ENCODE results near the gene ANKZF1. TPM values are rescaled to one million over a fixed set of nuclear protein-coding genes. Genes with fewer than 3 reads are reported as not detected.

ANKZF1 gene
- total and polyA plus RNA-seq, 2 of the 8 experiments (the other 6 are each of a cell fraction or from before 2014, with no cell fraction given), result 32.5 to 50.1 TPM

GRCh38 chr2:219284501-219285372 is 55.1 kb downstream of the ANKZF1 start (continued):
- TF ChIP-seq, protein P1, sequence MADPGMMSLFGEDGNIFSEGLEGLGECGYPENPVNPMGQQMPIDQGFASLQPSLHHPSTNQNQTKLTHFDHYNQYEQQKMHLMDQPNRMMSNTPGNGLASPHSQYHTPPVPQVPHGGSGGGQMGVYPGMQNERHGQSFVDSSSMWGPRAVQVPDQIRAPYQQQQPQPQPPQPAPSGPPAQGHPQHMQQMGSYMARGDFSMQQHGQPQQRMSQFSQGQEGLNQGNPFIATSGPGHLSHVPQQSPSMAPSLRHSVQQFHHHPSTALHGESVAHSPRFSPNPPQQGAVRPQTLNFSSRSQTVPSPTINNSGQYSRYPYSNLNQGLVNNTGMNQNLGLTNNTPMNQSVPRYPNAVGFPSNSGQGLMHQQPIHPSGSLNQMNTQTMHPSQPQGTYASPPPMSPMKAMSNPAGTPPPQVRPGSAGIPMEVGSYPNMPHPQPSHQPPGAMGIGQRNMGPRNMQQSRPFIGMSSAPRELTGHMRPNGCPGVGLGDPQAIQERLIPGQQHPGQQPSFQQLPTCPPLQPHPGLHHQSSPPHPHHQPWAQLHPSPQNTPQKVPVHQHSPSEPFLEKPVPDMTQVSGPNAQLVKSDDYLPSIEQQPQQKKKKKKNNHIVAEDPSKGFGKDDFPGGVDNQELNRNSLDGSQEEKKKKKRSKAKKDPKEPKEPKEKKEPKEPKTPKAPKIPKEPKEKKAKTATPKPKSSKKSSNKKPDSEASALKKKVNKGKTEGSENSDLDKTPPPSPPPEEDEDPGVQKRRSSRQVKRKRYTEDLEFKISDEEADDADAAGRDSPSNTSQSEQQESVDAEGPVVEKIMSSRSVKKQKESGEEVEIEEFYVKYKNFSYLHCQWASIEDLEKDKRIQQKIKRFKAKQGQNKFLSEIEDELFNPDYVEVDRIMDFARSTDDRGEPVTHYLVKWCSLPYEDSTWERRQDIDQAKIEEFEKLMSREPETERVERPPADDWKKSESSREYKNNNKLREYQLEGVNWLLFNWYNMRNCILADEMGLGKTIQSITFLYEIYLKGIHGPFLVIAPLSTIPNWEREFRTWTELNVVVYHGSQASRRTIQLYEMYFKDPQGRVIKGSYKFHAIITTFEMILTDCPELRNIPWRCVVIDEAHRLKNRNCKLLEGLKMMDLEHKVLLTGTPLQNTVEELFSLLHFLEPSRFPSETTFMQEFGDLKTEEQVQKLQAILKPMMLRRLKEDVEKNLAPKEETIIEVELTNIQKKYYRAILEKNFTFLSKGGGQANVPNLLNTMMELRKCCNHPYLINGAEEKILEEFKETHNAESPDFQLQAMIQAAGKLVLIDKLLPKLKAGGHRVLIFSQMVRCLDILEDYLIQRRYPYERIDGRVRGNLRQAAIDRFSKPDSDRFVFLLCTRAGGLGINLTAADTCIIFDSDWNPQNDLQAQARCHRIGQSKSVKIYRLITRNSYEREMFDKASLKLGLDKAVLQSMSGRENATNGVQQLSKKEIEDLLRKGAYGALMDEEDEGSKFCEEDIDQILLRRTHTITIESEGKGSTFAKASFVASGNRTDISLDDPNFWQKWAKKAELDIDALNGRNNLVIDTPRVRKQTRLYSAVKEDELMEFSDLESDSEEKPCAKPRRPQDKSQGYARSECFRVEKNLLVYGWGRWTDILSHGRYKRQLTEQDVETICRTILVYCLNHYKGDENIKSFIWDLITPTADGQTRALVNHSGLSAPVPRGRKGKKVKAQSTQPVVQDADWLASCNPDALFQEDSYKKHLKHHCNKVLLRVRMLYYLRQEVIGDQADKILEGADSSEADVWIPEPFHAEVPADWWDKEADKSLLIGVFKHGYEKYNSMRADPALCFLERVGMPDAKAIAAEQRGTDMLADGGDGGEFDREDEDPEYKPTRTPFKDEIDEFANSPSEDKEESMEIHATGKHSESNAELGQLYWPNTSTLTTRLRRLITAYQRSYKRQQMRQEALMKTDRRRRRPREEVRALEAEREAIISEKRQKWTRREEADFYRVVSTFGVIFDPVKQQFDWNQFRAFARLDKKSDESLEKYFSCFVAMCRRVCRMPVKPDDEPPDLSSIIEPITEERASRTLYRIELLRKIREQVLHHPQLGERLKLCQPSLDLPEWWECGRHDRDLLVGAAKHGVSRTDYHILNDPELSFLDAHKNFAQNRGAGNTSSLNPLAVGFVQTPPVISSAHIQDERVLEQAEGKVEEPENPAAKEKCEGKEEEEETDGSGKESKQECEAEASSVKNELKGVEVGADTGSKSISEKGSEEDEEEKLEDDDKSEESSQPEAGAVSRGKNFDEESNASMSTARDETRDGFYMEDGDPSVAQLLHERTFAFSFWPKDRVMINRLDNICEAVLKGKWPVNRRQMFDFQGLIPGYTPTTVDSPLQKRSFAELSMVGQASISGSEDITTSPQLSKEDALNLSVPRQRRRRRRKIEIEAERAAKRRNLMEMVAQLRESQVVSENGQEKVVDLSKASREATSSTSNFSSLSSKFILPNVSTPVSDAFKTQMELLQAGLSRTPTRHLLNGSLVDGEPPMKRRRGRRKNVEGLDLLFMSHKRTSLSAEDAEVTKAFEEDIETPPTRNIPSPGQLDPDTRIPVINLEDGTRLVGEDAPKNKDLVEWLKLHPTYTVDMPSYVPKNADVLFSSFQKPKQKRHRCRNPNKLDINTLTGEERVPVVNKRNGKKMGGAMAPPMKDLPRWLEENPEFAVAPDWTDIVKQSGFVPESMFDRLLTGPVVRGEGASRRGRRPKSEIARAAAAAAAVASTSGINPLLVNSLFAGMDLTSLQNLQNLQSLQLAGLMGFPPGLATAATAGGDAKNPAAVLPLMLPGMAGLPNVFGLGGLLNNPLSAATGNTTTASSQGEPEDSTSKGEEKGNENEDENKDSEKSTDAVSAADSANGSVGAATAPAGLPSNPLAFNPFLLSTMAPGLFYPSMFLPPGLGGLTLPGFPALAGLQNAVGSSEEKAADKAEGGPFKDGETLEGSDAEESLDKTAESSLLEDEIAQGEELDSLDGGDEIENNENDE (IDR thresholded peaks at IDR 0.05; ENCODE audit: insufficient replicate concordance, low read length), result no peak
- TF ChIP-seq TEAD4 (IDR thresholded peaks at IDR 0.05; ENCODE audit: low read depth, low read length) (no peak), TAF7 (optimal IDR thresholded peaks at IDR 0.05; ENCODE audit: borderline replicate concordance, low read depth, low read length) (no peak), EP300 (IDR thresholded peaks at IDR 0.05; ENCODE audit: borderline replicate concordance in 1 of 2, low read depth in 2 of 2, low read length in 2 of 2) (no peak), SP2 (IDR thresholded peaks at IDR 0.05; ENCODE audit: low read length) (no peak), KDM4A (IDR thresholded peaks at IDR 0.05; ENCODE audit: low read depth, low read length, severe bottlenecking) (no peak), BACH1 (IDR thresholded peaks at IDR 0.05; ENCODE audit: low read length) (no peak), SP1 (IDR thresholded peaks at IDR 0.05; ENCODE audit: low read depth, low read length) (no peak)
- TF ChIP-seq, protein P2, sequence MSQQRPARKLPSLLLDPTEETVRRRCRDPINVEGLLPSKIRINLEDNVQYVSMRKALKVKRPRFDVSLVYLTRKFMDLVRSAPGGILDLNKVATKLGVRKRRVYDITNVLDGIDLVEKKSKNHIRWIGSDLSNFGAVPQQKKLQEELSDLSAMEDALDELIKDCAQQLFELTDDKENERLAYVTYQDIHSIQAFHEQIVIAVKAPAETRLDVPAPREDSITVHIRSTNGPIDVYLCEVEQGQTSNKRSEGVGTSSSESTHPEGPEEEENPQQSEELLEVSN (IDR thresholded peaks at IDR 0.05), result no peak
